SK-N-MC (cell line): ENCODE data around the gene TAGLN.

Experiments used
- EZH2 ChIP-seq: fragments of 200-600 bp; sonication (generic); IDR thresholded peaks from one replicate; pipeline ENCODE4 v1.6.1; 2017; ENCODE audit warnings: antibody characterized with exemption
- FOXP2 ChIP-seq: optimal IDR thresholded peaks from 2 replicates; pipeline ENCODE3; 2011; ENCODE audit warnings: mild to moderate bottlenecking, moderate library complexity; ENCODE audit not compliant: insufficient read depth; ENCODE audit errors: extremely low read length, control extremely low read depth
- POLR2AphosphoS5 ChIP-seq: IDR thresholded peaks from 2 replicates; pipeline ENCODE4 v1.6.1; 2012; ENCODE audit warnings: mild to moderate bottlenecking, low read depth, low read length, borderline replicate concordance

- no peak for TF ChIP-seq POLR2AphosphoS5
- no peak for TF ChIP-seq EZH2
- no peak for TF ChIP-seq FOXP2
Observed at GRCh38 chr11:117188620-117189081, 10.5 kb upstream of the TAGLN start.
